Aorta (tissue), 5 donors: Measurements from ENCODE around the gene MAPT. TPM values are rescaled to one million over a fixed set of nuclear protein-coding genes. Genes with fewer than 3 reads are reported as not detected.

Experiments
- ATAC-seq: fragments of 200-7000 bp; cut with Tn5 transposase; one replicate; pipeline ENCODE4 v1.9.1; 2022; ENCODE audit warnings: moderate library complexity; ENCODE audit not compliant: low FRiP score
- DNase-seq, 2 donors: peaks; one replicate each; pipeline ENCODE4 v3.0.0-alpha.2; 2020
- H3K27ac ChIP-seq, 2 donors: one replicate each; pipeline ENCODE4 v1.5.1; 2013; ENCODE audit warnings: low read length in 2 of 2, mild to moderate bottlenecking in 2 of 2, moderate library complexity in 2 of 2, control low read depth in 1 of 2, inconsistent platforms in 1 of 2, low read depth in 1 of 2
- H3K27me3 ChIP-seq, 2 donors: one replicate each; pipeline ENCODE4 v1.6.1; 2013; ENCODE audit warnings: control low read depth in 1 of 2, low read length in 1 of 2, mild to moderate bottlenecking in 1 of 2, moderate library complexity in 1 of 2; ENCODE audit not compliant: insufficient read depth in 2 of 2, control insufficient read depth in 1 of 2
- H3K36me3 ChIP-seq, 2 donors: one replicate each; pipeline ENCODE4 v1.6.1; 2013; ENCODE audit warnings: control low read depth in 1 of 2, low read length in 1 of 2, mild to moderate bottlenecking in 1 of 2; ENCODE audit not compliant: insufficient read depth in 2 of 2, control insufficient read depth in 1 of 2
- H3K4me1 ChIP-seq, 2 donors: one replicate each; pipeline ENCODE4 v1.6.1; 2013; ENCODE audit warnings: low read length in 2 of 2, control low read depth in 1 of 2, mild to moderate bottlenecking in 1 of 2, moderate library complexity in 1 of 2; ENCODE audit not compliant: insufficient read depth in 2 of 2, control insufficient read depth in 1 of 2
- H3K4me3 ChIP-seq, 2 donors: one replicate each; pipeline ENCODE4 v1.5.1; 2013; ENCODE audit warnings: low read length in 2 of 2, control low read depth in 1 of 2, mild to moderate bottlenecking in 1 of 2
- H3K9me3 ChIP-seq: one replicate; pipeline ENCODE4 v1.6.1; 2013; ENCODE audit warnings: mild to moderate bottlenecking, low read length; ENCODE audit not compliant: control insufficient read depth
- WGBS, 2 donors: extraction: QIAGEN DNeasy Blood & Tissue Kit; methylation state at CpG; one replicate each; pipeline ENCODE4 v1.1.7; 2013; 5-methylcytosine and 5-hydroxymethylcytosine counted together
- intact Hi-C, 2 donors: fragments of 100-400 bp; cut with DNase I; formaldehyde crosslinking; loops; one replicate each; pipeline versions ENCODE4 v1.14.2 to v1.15.0; 2022
- polyA plus RNA-seq, 2 donors: library from polyadenylated mRNA; stranded (reverse); fragments of 200-250 nt; gene quantifications; one replicate each; pipeline ENCODE4 v1.2.3, GENCODE V29; 2013
- total RNA-seq, 2 donors: library from RNA; stranded (reverse); fragmentation: NEBNext Ultra II Directional; extraction: Animal tissue kit (Norgen Biotek cat#: 25700); gene quantifications; one replicate each; pipeline ENCODE4 v1.2.1, GENCODE V29; 2021
- donor health status: healthy with polysubstance abuse.
- donor health status: Bipolar disorder and iron deficiency.
- donor health status: DM: no; HTN: no; CAD: no.
- donor health status: DM: no; HTN: no; CAD: no.
- donor health status: DM: yes; HTN: yes; CAD: no.

Gene MAPT
- total and polyA plus RNA-seq, 4 donors, result 0.13 to 3.9 (median 0.90) TPM

GRCh38 chr17:46042925-46043324 lies 148.6 kb downstream of the MAPT start:
- Histone ChIP-seq H3K9me3 (no peaks in the 10 kb centered on the region), H3K4me3 (no peak overlapping the region), H3K36me3 (peaks cover 3 to 6% of the 10 kb centered on the region in 2 donors), H3K27ac (no peak overlapping the region), H3K27me3 (no peaks in the 10 kb centered on the region), H3K4me1 (no peaks in the 10 kb centered on the region)
- 53 to 58% methylated on average over 3 of the region's 3 CpGs for WGBS, 2 donors
- intact Hi-C loops, result loop anchor here in 1 of 2 donors (5.0 kb wide), 2 partner anchors 149 to 169 kb away; partner anchors contain the start of gene KANSL1
- ATAC-seq (no peak), DNase-seq (no peak)

GRCh38 chr17:46043606-46044005 lies 149.3 kb downstream of the MAPT start:
- no peaks in the 10 kb centered on the region for H3K27me3 ChIP-seq
- 86 to 90% methylated on average over 3 of the region's 3 CpGs for WGBS, 2 donors
- ATAC-seq (no peak), DNase-seq (no peak)
- H3K36me3 ChIP-seq, result peaks cover 3% of the 10 kb centered on the region in 2 donors
- no peak overlapping the region for H3K4me3 ChIP-seq
- intact Hi-C loops, result loop anchor here (1.0 to 5.0 kb wide), 3 partner anchors 149 to 169 kb away; partner anchors contain the start of gene KANSL1 (in 1 of the 2)
- no peaks in the 10 kb centered on the region for H3K9me3 ChIP-seq
- no peak overlapping the region for H3K27ac ChIP-seq
- H3K4me1 ChIP-seq, result no peaks in the 10 kb centered on the region

GRCh38 chr17:46044286-46044928 lies 150.1 kb downstream of the MAPT start:
- ATAC-seq, result peak; percentile 92
- H3K4me1 ChIP-seq, result no peaks in the 10 kb centered on the region
- H3K4me3 ChIP-seq, result no peak overlapping the region
- intact Hi-C loops, result loop anchor here (1.0 to 5.0 kb wide), 3 partner anchors 148 to 168 kb away; partner anchors contain the start of gene KANSL1 (in 1 of the 2)
- no peaks in the 10 kb centered on the region for H3K9me3 ChIP-seq
- WGBS, 2 donors, result 33 to 36% methylated on average over 5 of the region's 5 CpGs
- peak in 1 of 2 donors; percentile 72 for DNase-seq
- H3K27me3 ChIP-seq, result no peaks in the 10 kb centered on the region
- H3K27ac ChIP-seq, result no peak overlapping the region
- peaks cover 0 to 2% of the 10 kb centered on the region in 2 donors for H3K36me3 ChIP-seq

- peaks cover 2 to 4% of the 10 kb centered on the region in 2 donors for H3K36me3 ChIP-seq
- no peak for DNase-seq
- no peaks in the 10 kb centered on the region for H3K4me1 ChIP-seq
- H3K4me3 ChIP-seq, result no peak overlapping the region
- H3K27me3 ChIP-seq, result no peaks in the 10 kb centered on the region
- H3K9me3 ChIP-seq, result no peaks in the 10 kb centered on the region
- WGBS, 2 donors, result 55 to 56% methylated on average over 2 of the region's 2 CpGs
- intact Hi-C loops, result loop anchor here (1.0 to 5.0 kb wide), 3 partner anchors 147 to 167 kb away; partner anchors contain the start of gene KANSL1 (in 2 of the 2)
- no peak overlapping the region for H3K27ac ChIP-seq
- no peak for ATAC-seq
Observed at GRCh38 chr17:46044989-46045388, 150.6 kb downstream of the MAPT start.

- H3K9me3 ChIP-seq, result no peaks in the 10 kb centered on the region
- WGBS, 2 donors, result 86 to 89% methylated on average over 3 of the region's 3 CpGs
- no peak overlapping the region for H3K27ac ChIP-seq
- ATAC-seq (no peak), DNase-seq (no peak)
- H3K4me1 ChIP-seq, result no peaks in the 10 kb centered on the region
- intact Hi-C loops, result loop anchor here in 1 of 2 donors (5.0 kb wide), 1 partner anchor 147 kb away; the partner anchor contains the start of gene KANSL1
- no peak overlapping the region for H3K4me3 ChIP-seq
- H3K36me3 ChIP-seq, result peaks cover 3 to 4% of the 10 kb centered on the region in 2 donors
- no peaks in the 10 kb centered on the region for H3K27me3 ChIP-seq
Observed at GRCh38 chr17:46045639-46046038, 151.3 kb downstream of the MAPT start.

GRCh38 chr17:46046957-46047356 lies 152.6 kb downstream of the MAPT start:
- peaks cover 3 to 4% of the 10 kb centered on the region in 2 donors for H3K36me3 ChIP-seq
- no peak for DNase-seq
- H3K27ac ChIP-seq, result no peak overlapping the region
- no peaks in the 10 kb centered on the region for H3K27me3 ChIP-seq
- H3K9me3 ChIP-seq, result no peaks in the 10 kb centered on the region
- WGBS, 2 donors, result 38 to 53% methylated on average over 1 of the region's 1 CpG
- intact Hi-C loops, result loop anchor here in 1 of 2 donors (5.0 kb wide), 1 partner anchor 145 kb away; the partner anchor contains the start of gene KANSL1
- no peak overlapping the region for H3K4me3 ChIP-seq
- H3K4me1 ChIP-seq, result no peaks in the 10 kb centered on the region
- no peak for ATAC-seq

- peaks cover 3 to 4% of the 10 kb centered on the region in 2 donors for H3K36me3 ChIP-seq
- no peaks in the 10 kb centered on the region for H3K4me1 ChIP-seq
- no peak overlapping the region for H3K4me3 ChIP-seq
- no peak for DNase-seq
- intact Hi-C loops, result loop anchor here in 1 of 2 donors (5.0 kb wide), 1 partner anchor 145 kb away; the partner anchor contains the start of gene KANSL1
- H3K27me3 ChIP-seq, result no peaks in the 10 kb centered on the region
- WGBS, 2 donors, result 95% methylated on average over 5 of the region's 5 CpGs
- no peak overlapping the region for H3K27ac ChIP-seq
- ATAC-seq, result no peak
- H3K9me3 ChIP-seq, result no peaks in the 10 kb centered on the region
Observed at GRCh38 chr17:46047398-46047797, 153.0 kb downstream of the MAPT start.

- ATAC-seq, result no peak
- WGBS, 2 donors, result 84 to 85% methylated on average over 8 of the region's 8 CpGs
- intact Hi-C loops, result loop anchor here in 1 of 2 donors (5.0 kb wide), 1 partner anchor 144 kb away; the partner anchor contains the start of gene KANSL1
- DNase-seq, result no peak
- H3K36me3 ChIP-seq, result peaks cover 3 to 4% of the 10 kb centered on the region in 2 donors
- no peaks in the 10 kb centered on the region for H3K9me3 ChIP-seq
- H3K27me3 ChIP-seq, result no peaks in the 10 kb centered on the region
- H3K27ac ChIP-seq, result no peak overlapping the region
- no peak overlapping the region for H3K4me3 ChIP-seq
- no peaks in the 10 kb centered on the region for H3K4me1 ChIP-seq
Observed at GRCh38 chr17:46047856-46048255, 153.5 kb downstream of the MAPT start.
